Measurements from ENCODE around the gene SEMA6D.

DNA sequence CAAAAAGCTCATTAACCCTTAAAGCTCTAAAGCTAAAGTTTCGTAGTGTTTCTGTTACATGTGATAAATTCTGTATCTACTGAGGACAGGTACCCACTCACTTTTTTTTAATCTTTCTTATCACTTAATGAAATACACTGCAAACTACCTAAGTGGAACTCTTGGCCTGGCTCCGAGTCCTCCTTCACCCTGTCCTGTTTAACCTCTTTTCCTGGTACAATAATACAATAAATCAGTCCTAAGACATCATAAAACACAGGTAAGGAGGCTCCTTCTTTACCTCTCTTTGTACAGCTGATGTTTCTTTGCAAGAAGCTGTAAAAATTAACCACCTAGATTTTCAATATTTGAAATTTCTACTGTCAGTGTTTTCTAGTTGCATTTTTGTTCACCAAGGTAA is 15.8 kb downstream of the SEMA6D start:
- TF ChIP-seq, protein P1, sequence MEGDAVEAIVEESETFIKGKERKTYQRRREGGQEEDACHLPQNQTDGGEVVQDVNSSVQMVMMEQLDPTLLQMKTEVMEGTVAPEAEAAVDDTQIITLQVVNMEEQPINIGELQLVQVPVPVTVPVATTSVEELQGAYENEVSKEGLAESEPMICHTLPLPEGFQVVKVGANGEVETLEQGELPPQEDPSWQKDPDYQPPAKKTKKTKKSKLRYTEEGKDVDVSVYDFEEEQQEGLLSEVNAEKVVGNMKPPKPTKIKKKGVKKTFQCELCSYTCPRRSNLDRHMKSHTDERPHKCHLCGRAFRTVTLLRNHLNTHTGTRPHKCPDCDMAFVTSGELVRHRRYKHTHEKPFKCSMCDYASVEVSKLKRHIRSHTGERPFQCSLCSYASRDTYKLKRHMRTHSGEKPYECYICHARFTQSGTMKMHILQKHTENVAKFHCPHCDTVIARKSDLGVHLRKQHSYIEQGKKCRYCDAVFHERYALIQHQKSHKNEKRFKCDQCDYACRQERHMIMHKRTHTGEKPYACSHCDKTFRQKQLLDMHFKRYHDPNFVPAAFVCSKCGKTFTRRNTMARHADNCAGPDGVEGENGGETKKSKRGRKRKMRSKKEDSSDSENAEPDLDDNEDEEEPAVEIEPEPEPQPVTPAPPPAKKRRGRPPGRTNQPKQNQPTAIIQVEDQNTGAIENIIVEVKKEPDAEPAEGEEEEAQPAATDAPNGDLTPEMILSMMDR (IDR thresholded peaks at IDR 0.05; ENCODE audit: low read length) = no peak
- TF ChIP-seq EZH2 (optimal IDR thresholded peaks at IDR 0.05; ENCODE audit: low read depth, low read length) = no peak

Data from MM.1S (cell line).